ENCODE results near the gene PXK.

Gene PXK

DNA sequence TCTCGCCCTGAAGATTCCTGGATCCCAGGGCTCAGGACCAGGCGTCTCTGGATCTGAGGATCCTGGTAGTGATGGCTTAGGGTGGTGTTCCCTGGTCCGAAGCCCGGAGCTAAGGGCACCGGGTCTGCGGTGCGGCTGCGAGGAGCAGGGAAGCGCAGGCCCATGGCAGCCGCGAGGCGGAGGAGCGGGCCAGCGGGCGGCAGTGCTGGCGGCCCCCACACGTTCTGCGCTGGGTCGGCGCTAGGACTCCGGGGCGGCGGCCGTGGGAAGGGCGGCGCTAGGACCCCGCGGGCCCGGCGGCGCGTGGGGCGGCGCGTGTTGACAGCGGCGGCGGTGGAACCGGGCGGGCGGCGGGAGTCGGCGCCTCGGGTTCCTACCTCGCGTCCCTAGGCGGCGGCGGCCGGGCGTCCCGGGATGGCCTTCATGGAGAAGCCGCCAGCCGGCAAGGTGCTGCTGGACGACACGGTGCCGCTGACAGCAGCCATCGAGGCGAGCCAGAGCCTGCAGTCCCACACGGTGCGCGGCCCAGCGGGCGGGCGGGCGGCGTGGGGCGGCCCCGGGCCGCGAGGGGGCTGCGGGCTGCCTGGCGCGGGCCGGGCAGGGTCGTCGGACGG lies at the start of gene PXK:
Gene PXK (plus strand): TSS at position 318 of the 614 bp plus-strand sequence. CDS start 97 bp downstream, at position 415.
- no peak for TF ChIP-seq CREB1 (IDR thresholded peaks at IDR 0.05; ENCODE audit: low read depth)
- TF ChIP-seq YY1 (IDR thresholded peaks at IDR 0.05; ENCODE audit: low read depth), result no peak; the same call in 1 of the 2 replicates
- TF ChIP-seq, protein P1, sequence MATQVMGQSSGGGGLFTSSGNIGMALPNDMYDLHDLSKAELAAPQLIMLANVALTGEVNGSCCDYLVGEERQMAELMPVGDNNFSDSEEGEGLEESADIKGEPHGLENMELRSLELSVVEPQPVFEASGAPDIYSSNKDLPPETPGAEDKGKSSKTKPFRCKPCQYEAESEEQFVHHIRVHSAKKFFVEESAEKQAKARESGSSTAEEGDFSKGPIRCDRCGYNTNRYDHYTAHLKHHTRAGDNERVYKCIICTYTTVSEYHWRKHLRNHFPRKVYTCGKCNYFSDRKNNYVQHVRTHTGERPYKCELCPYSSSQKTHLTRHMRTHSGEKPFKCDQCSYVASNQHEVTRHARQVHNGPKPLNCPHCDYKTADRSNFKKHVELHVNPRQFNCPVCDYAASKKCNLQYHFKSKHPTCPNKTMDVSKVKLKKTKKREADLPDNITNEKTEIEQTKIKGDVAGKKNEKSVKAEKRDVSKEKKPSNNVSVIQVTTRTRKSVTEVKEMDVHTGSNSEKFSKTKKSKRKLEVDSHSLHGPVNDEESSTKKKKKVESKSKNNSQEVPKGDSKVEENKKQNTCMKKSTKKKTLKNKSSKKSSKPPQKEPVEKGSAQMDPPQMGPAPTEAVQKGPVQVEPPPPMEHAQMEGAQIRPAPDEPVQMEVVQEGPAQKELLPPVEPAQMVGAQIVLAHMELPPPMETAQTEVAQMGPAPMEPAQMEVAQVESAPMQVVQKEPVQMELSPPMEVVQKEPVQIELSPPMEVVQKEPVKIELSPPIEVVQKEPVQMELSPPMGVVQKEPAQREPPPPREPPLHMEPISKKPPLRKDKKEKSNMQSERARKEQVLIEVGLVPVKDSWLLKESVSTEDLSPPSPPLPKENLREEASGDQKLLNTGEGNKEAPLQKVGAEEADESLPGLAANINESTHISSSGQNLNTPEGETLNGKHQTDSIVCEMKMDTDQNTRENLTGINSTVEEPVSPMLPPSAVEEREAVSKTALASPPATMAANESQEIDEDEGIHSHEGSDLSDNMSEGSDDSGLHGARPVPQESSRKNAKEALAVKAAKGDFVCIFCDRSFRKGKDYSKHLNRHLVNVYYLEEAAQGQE (IDR thresholded peaks at IDR 0.05; ENCODE audit: low read depth), result no peak
- no peak for TF ChIP-seq CEBPB (IDR thresholded peaks at IDR 0.05)
- no peak for TF ChIP-seq FOXM1 (IDR thresholded peaks at IDR 0.05; ENCODE audit: borderline replicate concordance, low read depth)
- no peak; the same call in 1 of the 2 replicates for TF ChIP-seq TCF12 (IDR thresholded peaks at IDR 0.05; ENCODE audit: low read depth)
- TF ChIP-seq RAD21 (IDR thresholded peaks at IDR 0.05; ENCODE audit: low read depth), result peak; percentile 15; the same call in 1 of the 2 replicates
- peak; percentile 57 for TF ChIP-seq TEAD4 (IDR thresholded peaks at IDR 0.05)
- no peak; the same call in 1 of the 2 replicates for TF ChIP-seq NFIC (IDR thresholded peaks at IDR 0.05)
- TF ChIP-seq, protein P2, sequence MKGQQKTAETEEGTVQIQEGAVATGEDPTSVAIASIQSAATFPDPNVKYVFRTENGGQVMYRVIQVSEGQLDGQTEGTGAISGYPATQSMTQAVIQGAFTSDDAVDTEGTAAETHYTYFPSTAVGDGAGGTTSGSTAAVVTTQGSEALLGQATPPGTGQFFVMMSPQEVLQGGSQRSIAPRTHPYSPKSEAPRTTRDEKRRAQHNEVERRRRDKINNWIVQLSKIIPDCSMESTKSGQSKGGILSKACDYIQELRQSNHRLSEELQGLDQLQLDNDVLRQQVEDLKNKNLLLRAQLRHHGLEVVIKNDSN (IDR thresholded peaks at IDR 0.05), result peak; percentile 39; the same call in 1 of the 2 replicates
- 0 out of 2 replicates have a peak, but pooled peaks have one; percentile 32 for TF ChIP-seq ZBTB7A (IDR thresholded peaks at IDR 0.05; ENCODE audit: low read depth)
- TF ChIP-seq EP300 (IDR thresholded peaks at IDR 0.05; ENCODE audit: borderline replicate concordance), result 0 out of 2 replicates have a peak, but pooled peaks have one; percentile 6
- TF ChIP-seq TAF1 (IDR thresholded peaks at IDR 0.05; ENCODE audit: low read depth), result no peak
- TF ChIP-seq, protein P3, sequence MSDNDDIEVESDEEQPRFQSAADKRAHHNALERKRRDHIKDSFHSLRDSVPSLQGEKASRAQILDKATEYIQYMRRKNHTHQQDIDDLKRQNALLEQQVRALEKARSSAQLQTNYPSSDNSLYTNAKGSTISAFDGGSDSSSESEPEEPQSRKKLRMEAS (IDR thresholded peaks at IDR 0.05), result peak; percentile 82
- TF ChIP-seq EGR1 (IDR thresholded peaks at IDR 0.05), result no peak

DNA sequence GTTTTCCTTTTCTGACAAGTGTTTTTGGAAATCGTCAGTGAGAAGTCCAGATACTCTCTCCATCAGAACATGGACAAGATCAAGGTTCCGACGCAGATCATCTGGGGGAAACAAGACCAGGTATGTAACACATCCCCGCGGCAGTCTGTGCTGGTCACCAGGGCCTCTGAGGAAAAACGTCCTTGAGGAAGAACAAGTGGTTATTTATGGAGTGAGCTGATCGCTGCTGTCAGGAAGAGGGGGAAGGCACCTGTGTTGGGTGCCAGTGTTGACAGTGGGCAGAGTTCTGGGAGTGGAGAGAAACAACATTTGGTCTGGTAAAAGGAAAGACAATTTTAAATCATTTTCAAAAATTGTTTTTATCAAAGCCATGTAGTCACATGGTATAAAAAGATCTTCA lies 47.4 kb upstream of the PXK start:
- no peak for TF ChIP-seq CREB1 (IDR thresholded peaks at IDR 0.05; ENCODE audit: low read depth)
- no peak for TF ChIP-seq YY1 (IDR thresholded peaks at IDR 0.05; ENCODE audit: low read depth)
- TF ChIP-seq TAF1 (IDR thresholded peaks at IDR 0.05; ENCODE audit: low read depth), result no peak
- no peak for TF ChIP-seq NFIC (IDR thresholded peaks at IDR 0.05)
- TF ChIP-seq EP300 (IDR thresholded peaks at IDR 0.05; ENCODE audit: borderline replicate concordance), result no peak
- no peak for TF ChIP-seq RAD21 (IDR thresholded peaks at IDR 0.05; ENCODE audit: low read depth)
- TF ChIP-seq ZBTB7A (IDR thresholded peaks at IDR 0.05; ENCODE audit: low read depth), result no peak
- TF ChIP-seq EGR1 (IDR thresholded peaks at IDR 0.05), result no peak
- no peak for TF ChIP-seq CEBPB (IDR thresholded peaks at IDR 0.05)
- TF ChIP-seq FOXM1 (IDR thresholded peaks at IDR 0.05; ENCODE audit: borderline replicate concordance, low read depth), result no peak
- TF ChIP-seq, protein P3 (IDR thresholded peaks at IDR 0.05), result no peak
- no peak for TF ChIP-seq TEAD4 (IDR thresholded peaks at IDR 0.05)
- no peak for TF ChIP-seq TCF12 (IDR thresholded peaks at IDR 0.05; ENCODE audit: low read depth)
- TF ChIP-seq, protein P1 (IDR thresholded peaks at IDR 0.05; ENCODE audit: low read depth), result no peak
- TF ChIP-seq, protein P2 (IDR thresholded peaks at IDR 0.05), result no peak

DNA sequence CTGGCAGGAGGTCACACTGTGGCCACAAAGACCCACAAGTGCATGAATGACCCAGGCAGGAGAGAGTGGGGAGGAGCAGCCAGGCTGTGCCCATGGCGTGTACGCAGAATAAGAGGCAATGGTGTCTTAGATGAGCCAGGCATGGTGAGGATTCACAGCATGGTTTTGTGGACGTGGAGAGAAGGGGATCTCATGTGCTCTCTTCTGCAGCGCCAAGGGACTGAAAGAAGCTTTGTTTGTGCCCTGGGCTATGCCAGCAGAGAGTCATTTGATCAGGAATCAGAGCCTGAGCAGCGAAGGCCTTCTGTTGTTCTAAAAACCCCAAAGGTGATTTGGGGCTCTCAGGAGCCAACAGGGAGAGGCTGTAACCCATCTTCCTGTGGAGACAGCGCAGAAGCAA lies 45.3 kb upstream of the PXK start:
- TF ChIP-seq, protein P2 (IDR thresholded peaks at IDR 0.05), result no peak
- no peak for TF ChIP-seq ZBTB7A (IDR thresholded peaks at IDR 0.05; ENCODE audit: low read depth)
- TF ChIP-seq, protein P3 (IDR thresholded peaks at IDR 0.05), result no peak
- TF ChIP-seq, protein P1 (IDR thresholded peaks at IDR 0.05; ENCODE audit: low read depth), result no peak
- no peak for TF ChIP-seq EP300 (IDR thresholded peaks at IDR 0.05; ENCODE audit: borderline replicate concordance)
- no peak for TF ChIP-seq TEAD4 (IDR thresholded peaks at IDR 0.05)
- TF ChIP-seq TAF1 (IDR thresholded peaks at IDR 0.05; ENCODE audit: low read depth), result no peak
- TF ChIP-seq TCF12 (IDR thresholded peaks at IDR 0.05; ENCODE audit: low read depth), result no peak
- TF ChIP-seq CREB1 (IDR thresholded peaks at IDR 0.05; ENCODE audit: low read depth), result no peak
- TF ChIP-seq EGR1 (IDR thresholded peaks at IDR 0.05), result no peak
- no peak for TF ChIP-seq FOXM1 (IDR thresholded peaks at IDR 0.05; ENCODE audit: borderline replicate concordance, low read depth)
- TF ChIP-seq YY1 (IDR thresholded peaks at IDR 0.05; ENCODE audit: low read depth), result no peak

Measured in Ishikawa (cell line).